Testis (tissue), 3 donors: ENCODE measurements around the gene RASA2. TPM values are rescaled to one million over a fixed set of nuclear protein-coding genes. Genes with fewer than 3 reads are reported as not detected.

Source experiments
- DNase-seq: peaks from one replicate; pipeline ENCODE4 v3.0.0-alpha.2; 2019
- H3K27ac ChIP-seq, 2 donors: fragments of 200-600 bp; sonication (generic); one replicate each; pipeline ENCODE4 v1.5.1; 2019
- H3K27me3 ChIP-seq: fragments of 200-600 bp; sonication (generic); one replicate; pipeline ENCODE4 v1.5.1; 2019
- H3K36me3 ChIP-seq: fragments of 200-600 bp; sonication (generic); one replicate; pipeline ENCODE4 v1.5.1; 2017; ENCODE audit warnings: low read depth; ENCODE audit errors: missing control alignments
- H3K4me1 ChIP-seq: fragments of 200-600 bp; sonication (generic); one replicate; pipeline ENCODE4 v1.5.1; 2019
- H3K4me3 ChIP-seq, 2 donors: fragments of 200-600 bp; sonication (generic); one replicate each; pipeline ENCODE4 v1.5.1; 2017 to 2019
- H3K9me3 ChIP-seq: fragments of 200-600 bp; sonication (generic); one replicate; pipeline ENCODE4 v1.5.1; 2017
- POLR2A ChIP-seq: fragments of 450-650 bp; IDR thresholded peaks from one replicate; pipeline ENCODE4 v1.6.1; 2017; ENCODE audit warnings: antibody characterized with exemption, mild to moderate bottlenecking, moderate library complexity
- WGBS, 2 donors: methylation state at CpG; one replicate each; pipeline ENCODE4 v1.1.5; 2018; 5-methylcytosine and 5-hydroxymethylcytosine counted together
- intact Hi-C: fragments of 100-400 bp; cut with DNase I; formaldehyde crosslinking; loops from one replicate; pipeline ENCODE4 v1.15.1; 2023; ENCODE audit warnings: low total_unique reads
- polyA plus RNA-seq: library from polyadenylated mRNA; stranded (reverse); fragments of 350-450 nt; fragmentation: Illumina TruSeq; extraction: RNeasy Lipid Tissue Mini Kit (QIAGEN cat#74804); gene quantifications from one replicate; pipeline ENCODE4 v1.2.3, GENCODE V29; 2014; ENCODE audit warnings: low read depth, low replicate concordance; ENCODE audit not compliant: insufficient read depth
- total RNA-seq, 2 donors: library from RNA; depleted of rRNA; stranded (reverse); fragments of >200 nt; gene quantifications; one replicate each; pipeline ENCODE4 v1.2.3, GENCODE V29; 2016
- TF ChIP-seq, protein P1 (sequence below), 3 experiments: fragments of 450-650 bp in 2 of 3; fragments of 200-600 bp in 1 of 3; sonication (generic) in 1 of 3; IDR thresholded peaks; one replicate each; pipeline ENCODE4 v1.5.1; 2016 to 2019; ENCODE audit warnings: antibody characterized with exemption in 3 of 3, mild to moderate bottlenecking in 2 of 3, moderate library complexity in 1 of 3

Gene RASA2
- total and polyA plus RNA-seq, 3 donors from 2014 or later = 16.2 to 18.3 (median 18.2) TPM

DNA sequence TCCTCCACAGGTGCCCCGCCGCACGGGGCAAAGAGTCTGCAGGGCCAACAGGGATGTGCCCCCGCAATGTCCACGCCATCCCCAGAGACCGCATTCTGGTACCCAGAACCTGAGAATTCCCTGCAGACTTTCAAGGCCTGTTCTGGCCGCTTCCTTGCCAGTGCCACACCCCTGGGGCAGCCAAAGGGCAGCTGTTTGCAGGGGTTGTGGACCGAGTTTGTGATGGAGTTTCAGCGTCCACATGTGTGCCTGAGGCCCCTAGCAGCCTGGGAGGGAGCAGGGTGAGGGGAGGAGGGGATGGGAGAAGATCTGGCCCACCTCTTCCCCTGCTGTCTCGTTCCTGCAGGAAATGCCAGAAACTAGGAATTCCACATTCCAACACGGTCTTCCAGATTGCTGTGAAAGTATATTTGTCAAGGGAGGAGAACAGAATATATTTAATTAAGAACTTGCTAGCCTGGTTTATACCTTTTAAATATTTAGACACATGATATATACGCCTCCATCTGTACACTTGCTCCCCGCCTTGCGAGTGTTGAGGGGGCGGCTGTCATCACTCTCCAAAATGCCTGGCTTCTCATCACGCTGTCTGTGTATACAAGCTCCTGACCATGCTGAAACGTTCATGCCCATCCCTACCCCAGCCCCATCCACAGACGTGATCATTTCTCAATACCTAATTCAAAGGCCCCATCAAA, 31.1 kb upstream of the RASA2 start:
- no peak for DNase-seq
- H3K9me3 ChIP-seq = no peaks in the 10 kb centered on the region
- peak overlapping the region in 1 of 2 donors; percentile 26 for H3K27ac ChIP-seq
- peak overlapping the region in 1 of 2 donors; percentile 6 for H3K4me3 ChIP-seq
- H3K27me3 ChIP-seq = no peaks in the 10 kb centered on the region
- no peak for TF ChIP-seq POLR2A
- TF ChIP-seq, protein P1, sequence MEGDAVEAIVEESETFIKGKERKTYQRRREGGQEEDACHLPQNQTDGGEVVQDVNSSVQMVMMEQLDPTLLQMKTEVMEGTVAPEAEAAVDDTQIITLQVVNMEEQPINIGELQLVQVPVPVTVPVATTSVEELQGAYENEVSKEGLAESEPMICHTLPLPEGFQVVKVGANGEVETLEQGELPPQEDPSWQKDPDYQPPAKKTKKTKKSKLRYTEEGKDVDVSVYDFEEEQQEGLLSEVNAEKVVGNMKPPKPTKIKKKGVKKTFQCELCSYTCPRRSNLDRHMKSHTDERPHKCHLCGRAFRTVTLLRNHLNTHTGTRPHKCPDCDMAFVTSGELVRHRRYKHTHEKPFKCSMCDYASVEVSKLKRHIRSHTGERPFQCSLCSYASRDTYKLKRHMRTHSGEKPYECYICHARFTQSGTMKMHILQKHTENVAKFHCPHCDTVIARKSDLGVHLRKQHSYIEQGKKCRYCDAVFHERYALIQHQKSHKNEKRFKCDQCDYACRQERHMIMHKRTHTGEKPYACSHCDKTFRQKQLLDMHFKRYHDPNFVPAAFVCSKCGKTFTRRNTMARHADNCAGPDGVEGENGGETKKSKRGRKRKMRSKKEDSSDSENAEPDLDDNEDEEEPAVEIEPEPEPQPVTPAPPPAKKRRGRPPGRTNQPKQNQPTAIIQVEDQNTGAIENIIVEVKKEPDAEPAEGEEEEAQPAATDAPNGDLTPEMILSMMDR (IDR thresholded peaks at IDR 0.05) = no peak
- intact Hi-C loops = no loop called here
- WGBS, 2 donors = 25 to 42% methylated on average over 9 to 18 of the region's 18 CpGs
- H3K36me3 ChIP-seq = no peaks in the 10 kb centered on the region
- peaks cover 13% of the 10 kb centered on the region for H3K4me1 ChIP-seq

DNA sequence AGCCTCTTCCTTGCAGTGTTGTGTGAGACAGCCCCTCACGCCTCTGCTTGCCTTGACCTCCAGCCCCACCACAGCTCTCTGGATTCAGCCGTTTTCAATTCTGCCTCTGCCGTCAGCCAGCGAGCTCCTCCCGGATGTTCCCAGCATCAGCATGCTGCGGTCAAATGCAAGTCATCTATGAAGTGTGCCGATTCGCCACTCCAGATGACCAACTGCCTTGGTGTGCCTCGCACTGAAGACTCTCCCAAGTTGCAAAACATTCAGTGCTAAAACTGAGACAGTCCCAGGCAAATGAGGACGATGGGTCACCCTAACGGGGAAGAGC, 30.6 kb upstream of the RASA2 start:
- WGBS, 2 donors = 40 to 41% methylated on average over 11 of the region's 11 CpGs
- Histone ChIP-seq H3K27ac (peak overlapping the region in 1 of 2 donors; percentile 26), H3K4me3 (no peak overlapping the region), H3K9me3 (no peaks in the 10 kb centered on the region), H3K27me3 (no peaks in the 10 kb centered on the region), H3K36me3 (no peaks in the 10 kb centered on the region), H3K4me1 (peaks cover 10% of the 10 kb centered on the region)
- peak; percentile 42 for DNase-seq
- intact Hi-C loops = no loop called here
- TF ChIP-seq, protein P1 (IDR thresholded peaks at IDR 0.05) = no peak
- no peak for TF ChIP-seq POLR2A

DNA sequence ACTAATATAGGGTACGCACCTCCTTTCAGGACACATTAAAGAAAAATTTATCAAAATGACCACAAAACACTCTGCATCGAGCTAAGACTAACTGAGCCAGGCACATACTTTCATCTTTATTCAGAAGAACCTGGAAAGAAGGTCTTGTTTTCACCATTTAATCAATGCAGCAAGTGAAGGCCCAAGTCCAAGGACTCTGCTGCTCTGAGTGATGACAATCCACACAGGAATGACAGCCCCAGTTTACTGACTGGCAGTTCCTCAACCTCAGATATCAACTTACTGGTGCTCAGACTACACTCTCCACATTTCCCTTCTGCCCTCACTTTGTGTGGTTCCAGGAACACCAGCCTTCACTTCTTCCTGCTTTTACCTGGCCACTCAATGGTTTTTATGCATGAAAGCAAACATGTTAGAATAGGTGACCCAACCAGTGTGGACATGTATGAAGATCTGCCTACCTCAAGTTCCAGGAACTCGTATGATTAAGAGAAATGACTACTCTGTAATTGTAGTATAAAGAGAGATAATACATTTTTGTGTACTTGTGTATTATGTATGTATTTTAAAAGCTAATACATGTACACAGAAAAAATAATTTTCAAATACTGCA, 29.1 kb upstream of the RASA2 start:
- no peak for DNase-seq
- TF ChIP-seq POLR2A = no peak
- Histone ChIP-seq H3K9me3 (no peaks in the 10 kb centered on the region), H3K4me1 (no peaks in the 10 kb centered on the region), H3K36me3 (no peaks in the 10 kb centered on the region), H3K27me3 (no peaks in the 10 kb centered on the region), H3K4me3 (no peak overlapping the region), H3K27ac (no peak overlapping the region)
- intact Hi-C loops = no loop called here
- 92 to 96% methylated on average over 3 of the region's 3 CpGs for WGBS, 2 donors

DNA sequence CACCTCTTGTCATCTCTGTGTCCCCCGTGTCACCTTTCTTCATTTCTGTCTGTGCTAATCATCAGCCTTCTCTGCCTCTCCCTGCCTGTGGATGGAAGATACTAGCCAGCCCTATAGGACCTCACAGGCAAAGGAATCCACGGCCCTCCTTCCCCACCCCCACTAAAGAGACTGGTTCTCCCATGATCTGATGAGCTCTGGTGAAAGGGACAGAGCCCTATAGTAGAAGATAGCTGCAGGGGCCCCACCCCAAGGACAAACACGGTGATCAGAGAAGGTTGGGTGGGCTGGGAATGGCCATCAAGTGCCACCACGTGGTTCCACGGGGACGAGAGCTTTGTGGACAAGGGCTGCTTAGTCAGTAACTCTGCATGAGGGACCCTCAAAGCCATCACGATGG, 27.8 kb upstream of the RASA2 start:
- no peaks in the 10 kb centered on the region for H3K27me3 ChIP-seq
- 82 to 87% methylated on average over 6 to 7 of the region's 7 CpGs for WGBS, 2 donors
- DNase-seq = no peak
- intact Hi-C loops = no loop called here
- TF ChIP-seq, protein P1 (IDR thresholded peaks at IDR 0.05) = no peak
- no peak for TF ChIP-seq POLR2A
- H3K9me3 ChIP-seq = no peaks in the 10 kb centered on the region
- H3K36me3 ChIP-seq = no peaks in the 10 kb centered on the region
- H3K27ac ChIP-seq = no peak overlapping the region
- H3K4me3 ChIP-seq = no peak overlapping the region
- H3K4me1 ChIP-seq = no peaks in the 10 kb centered on the region

DNA sequence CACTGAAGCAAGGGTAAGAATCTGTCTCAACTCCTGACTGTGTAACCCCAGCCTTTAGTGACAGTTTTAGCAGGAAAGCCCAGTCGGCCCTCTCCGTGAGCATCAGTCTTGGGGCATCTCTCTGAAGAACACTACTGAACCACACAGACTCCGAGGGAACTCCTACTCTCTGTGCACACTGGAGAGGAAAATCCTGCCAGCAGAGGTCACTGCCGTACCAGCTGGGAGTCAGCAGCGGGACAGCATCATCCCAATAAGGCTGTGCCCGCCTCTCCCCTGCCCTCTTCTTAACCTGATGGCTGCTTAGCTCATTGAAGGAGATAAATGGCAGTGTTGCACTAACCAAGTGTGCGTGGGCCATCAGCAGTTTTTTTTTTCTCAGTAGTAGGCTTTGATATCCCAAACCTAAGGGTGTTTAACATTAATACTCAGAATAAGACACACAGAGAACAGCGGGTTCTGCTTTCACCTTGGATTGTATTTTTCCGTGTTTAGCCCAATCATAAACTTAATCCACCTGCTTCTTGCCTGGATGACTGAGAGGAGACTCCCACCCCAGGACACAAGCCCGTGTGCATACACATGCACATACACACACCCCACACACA, 26.6 kb upstream of the RASA2 start:
- H3K27ac ChIP-seq = no peak overlapping the region
- H3K36me3 ChIP-seq = no peaks in the 10 kb centered on the region
- no peaks in the 10 kb centered on the region for H3K9me3 ChIP-seq
- intact Hi-C loops = loop anchor here (10.0 kb wide), 2 partner anchors 105 to 155 kb away; no protein-coding TSS in a partner anchor
- H3K4me3 ChIP-seq = no peak overlapping the region
- peak; percentile 92 for DNase-seq
- WGBS, 2 donors = 44 to 46% methylated on average over 8 to 10 of the region's 10 CpGs
- TF ChIP-seq, protein P1 (IDR thresholded peaks at IDR 0.05) = peak; percentile 37 to 70 (median 63)
- no peak for TF ChIP-seq POLR2A
- no peaks in the 10 kb centered on the region for H3K4me1 ChIP-seq
- H3K27me3 ChIP-seq = no peaks in the 10 kb centered on the region
